GM19395 (cell line): ENCODE measurements around the gene METTL9.
"Not testable (repeated sequence)": the region's sequence is repeated elsewhere in the genome, so short reads cannot be mapped to it uniquely, and the experiment has no call there.

ENCODE experiments used
- ATAC-seq: cut with Tn5 transposase; IDR thresholded peaks from one replicate; pipeline ENCODE4 v1.9.1; 2021; ENCODE audit warnings: mild to moderate bottlenecking, moderate library complexity; ENCODE audit not compliant: unreplicated experiment

Gene METTL9

DNA sequence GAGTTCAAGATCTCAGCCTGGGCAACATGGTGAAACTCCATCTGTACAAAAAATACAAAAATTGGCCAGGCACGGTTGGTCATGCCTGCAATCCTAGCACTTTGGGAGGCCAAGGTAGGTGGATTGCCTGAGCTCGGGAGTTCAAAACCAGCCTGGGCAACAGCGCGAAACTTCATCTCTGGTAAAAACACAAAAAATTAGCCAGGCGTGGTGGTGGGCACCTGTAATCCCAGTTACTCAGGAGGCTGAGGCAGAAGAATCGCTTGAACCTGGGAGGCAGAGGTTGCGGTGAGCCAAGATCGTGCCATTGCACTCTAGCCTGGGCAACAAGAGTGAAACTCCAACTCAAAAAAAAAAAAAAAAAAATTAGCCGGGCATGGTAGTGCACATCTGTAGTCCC is 25.9 kb upstream of the METTL9 start:
- ATAC-seq, result not testable (repeated sequence)

GRCh38 chr16:21574372-21574771 is 25.0 kb upstream of the METTL9 start:
- no peak for ATAC-seq

GRCh38 chr16:21576323-21576722 is 23.1 kb upstream of the METTL9 start:
- not testable (repeated sequence) for ATAC-seq

DNA sequence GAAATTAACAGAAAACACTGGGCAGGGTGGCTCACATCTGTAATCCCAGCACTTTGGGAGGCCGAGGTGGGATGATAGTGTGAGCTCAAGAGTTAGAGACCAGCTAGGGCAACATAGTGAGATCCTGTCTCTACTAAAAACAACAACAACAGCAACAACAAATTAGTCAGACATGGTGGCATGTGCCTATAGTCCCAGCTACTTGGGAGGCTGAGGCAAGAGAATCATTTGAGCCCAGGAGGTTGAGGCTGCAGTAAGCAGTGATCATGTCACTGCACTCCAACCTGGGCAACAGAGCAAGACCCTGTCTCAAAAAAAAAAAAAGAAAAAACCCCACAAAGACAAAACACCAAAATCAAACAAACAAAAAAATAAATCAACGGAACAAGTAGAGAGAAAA is 21.9 kb upstream of the METTL9 start:
- ATAC-seq, result not testable (repeated sequence)

- not testable (repeated sequence) for ATAC-seq
Measured at GRCh38 chr16:21578311-21578710, 21.1 kb upstream of the METTL9 start.

GRCh38 chr16:21580131-21580530 is 19.2 kb upstream of the METTL9 start:
- ATAC-seq, result not testable (repeated sequence)

DNA sequence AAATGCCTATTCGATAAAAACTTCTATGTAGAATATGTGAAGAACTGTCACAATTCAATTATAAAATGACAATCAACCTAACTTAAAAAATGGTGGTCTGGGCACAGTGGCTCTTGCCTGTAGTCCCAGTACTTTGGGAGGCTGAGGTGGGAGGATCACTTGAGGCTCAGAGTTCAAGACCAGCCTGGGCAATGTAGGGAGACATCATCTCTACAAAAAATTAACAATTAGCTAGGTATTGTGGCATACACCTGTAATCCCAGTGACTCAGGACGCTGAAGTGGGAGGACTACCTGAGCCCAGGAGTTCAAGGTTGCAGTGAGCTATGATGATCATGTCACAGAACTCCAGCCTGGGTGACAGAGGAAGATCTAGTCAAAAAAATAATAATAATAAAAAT is 18.6 kb upstream of the METTL9 start:
- ATAC-seq, result no peak

- ATAC-seq, result no peak
Measured at GRCh38 chr16:21584817-21585216, 14.6 kb upstream of the METTL9 start.

- not testable (repeated sequence) for ATAC-seq
Measured at GRCh38 chr16:21588593-21588992, 10.8 kb upstream of the METTL9 start.

GRCh38 chr16:21589551-21589950 is 9.8 kb upstream of the METTL9 start:
- no peak for ATAC-seq

DNA sequence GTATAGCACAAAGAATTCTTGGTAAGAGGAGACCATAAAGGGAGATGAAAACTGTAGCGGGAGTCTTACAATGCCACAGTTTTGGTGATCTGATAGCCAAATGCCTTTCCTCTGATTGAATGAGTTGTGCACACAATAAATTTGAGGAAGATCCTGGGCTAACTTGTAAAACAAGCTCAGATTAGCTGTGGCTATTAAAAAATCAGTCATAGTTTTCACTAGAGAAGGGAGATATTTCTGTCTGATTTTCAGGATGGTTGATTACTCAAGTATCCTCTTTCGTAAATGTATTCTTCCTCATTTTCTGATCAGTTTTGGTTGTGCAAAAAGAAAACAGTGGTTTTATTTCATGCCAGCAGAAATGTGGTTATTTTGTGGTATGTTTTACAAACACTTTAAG is 9.1 kb upstream of the METTL9 start:
- ATAC-seq, result no peak

DNA sequence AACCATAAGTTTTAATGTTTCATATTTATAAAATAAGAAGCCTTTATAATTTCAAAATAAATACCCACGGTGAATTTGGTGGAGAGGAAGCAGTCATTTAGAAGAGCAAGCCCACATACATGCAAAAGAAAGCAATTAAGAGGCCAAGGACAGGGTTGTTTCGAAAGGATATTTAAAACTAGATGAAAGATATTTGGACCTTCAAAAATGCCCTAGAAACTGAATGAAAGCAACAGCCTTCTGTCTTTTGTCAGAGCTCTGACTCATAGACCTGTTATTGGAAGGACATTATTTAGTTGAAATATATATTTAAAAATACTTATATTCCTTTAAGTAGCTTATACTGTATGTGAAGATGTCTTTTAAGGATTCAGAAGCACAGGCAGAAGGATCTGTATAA is 8.6 kb upstream of the METTL9 start:
- ATAC-seq, result no peak

GRCh38 chr16:21592191-21592590 is 7.2 kb upstream of the METTL9 start:
- no peak for ATAC-seq

DNA sequence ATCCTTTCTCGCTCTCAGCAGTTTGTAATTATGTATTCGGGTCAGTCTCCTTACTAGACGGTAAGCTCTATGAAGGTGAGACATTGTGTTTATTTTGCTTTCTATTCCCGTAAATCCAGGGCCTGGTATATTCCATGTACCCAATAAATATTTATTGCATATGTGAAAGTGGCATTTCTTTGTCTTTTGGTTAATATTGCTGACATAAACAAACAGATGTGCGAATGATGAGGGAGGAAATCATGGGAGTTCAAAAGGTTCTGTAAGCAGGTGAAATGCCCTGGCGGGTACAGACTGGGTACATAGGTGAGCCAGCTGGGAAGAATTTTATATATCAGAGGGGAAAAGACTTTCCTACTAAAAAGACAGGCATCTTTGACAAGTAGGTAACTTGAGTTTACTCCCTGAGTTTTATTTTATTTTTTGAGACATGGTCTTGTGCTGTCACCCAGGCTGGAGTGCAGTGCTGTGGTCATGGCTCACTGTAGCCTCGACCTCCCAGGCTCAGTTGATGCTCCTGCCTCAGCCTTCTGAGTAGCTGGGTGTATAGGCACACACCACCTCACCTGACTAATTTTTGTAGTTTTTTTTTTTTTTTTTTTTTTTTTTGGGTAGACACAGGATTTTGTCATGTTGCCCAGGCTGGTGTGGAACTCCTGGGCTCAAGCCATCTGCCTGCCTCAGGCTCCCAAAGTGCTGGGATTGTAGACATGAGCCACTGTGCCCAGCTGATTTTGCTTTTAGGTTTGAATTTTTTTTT is 5.7 kb upstream of the METTL9 start:
- no peak for ATAC-seq

GRCh38 chr16:21597561-21598030 is 1.8 kb upstream of the METTL9 start:
- ATAC-seq, result no peak

DNA sequence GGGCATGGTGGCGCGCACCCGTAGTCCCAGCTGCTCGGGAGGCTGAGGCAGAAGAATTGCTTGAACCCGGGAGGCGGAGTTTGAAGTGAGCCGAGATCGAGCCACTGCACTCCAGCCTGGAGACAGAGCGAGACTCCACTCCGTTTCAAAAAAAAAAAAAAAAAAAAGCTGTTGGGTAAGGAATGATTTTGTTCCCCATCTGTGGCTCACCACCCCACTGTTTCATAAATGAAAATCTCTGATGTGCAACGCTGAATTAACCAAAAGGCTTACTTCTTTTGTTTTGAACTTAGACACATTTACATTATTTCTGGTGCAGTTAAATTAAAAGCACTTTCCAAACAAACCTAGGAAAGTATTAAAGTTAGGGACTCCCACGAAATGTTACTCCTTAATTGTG is 1.2 kb upstream of the METTL9 start:
- no peak for ATAC-seq

GRCh38 chr16:21598701-21599121 is 666 bp upstream of the METTL9 start:
- peak; percentile 4 for ATAC-seq

DNA sequence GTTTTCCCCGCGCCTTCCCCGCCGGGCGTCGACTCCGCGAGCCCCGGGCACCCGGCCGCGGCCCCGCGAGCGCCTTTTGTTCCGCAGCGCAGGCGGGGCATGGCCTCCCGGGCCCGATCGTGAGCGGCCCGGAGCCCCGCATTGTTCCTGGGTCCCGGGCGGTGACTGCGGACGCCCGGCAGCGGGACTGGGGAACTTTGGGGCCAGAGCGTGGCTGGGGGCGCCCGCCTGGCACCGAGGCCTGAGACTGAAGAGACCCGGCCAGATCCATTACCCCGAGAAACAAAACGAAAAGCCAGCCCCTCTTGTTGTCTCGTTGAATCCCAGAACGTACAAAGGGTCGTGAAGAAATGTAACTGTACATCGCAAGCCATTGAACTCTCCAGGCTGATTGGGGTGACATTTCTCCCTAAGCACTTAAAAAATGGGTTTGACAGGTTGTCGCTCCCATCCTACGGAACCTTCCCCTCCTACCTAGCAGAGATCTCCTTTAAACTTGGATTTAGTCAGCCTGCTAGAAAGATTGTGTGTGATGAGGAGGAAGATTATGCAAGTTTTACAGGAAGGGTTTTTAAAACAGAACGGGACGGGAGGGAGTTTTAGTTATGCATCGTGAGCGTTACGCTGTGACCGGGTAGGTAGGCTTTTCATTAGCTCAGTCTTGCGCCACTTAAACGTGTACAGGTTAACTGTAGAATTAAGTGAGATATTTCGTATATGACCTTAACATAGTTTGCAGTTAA is 825 bp downstream of the METTL9 start:
- peak; percentile 32 for ATAC-seq

DNA sequence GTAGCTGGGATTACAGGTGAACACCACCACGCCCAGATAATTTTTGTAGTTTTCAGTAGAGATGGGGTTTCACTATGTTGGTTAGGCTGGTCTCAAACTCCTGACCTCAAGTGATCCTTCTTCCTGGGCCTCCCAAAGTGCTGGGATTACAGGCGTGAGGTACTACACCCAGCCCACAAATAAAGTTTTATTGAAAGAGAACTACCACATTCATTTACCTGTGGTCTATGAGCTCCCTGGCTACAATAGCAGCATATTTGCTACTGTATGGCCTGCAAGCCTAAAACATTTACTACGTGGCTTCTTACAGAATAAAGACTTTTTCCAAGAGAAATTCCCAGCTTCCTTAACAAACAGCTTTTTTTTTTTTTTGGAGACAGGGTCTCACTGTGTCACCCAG is 3.4 kb downstream of the METTL9 start:
- no peak for ATAC-seq

DNA sequence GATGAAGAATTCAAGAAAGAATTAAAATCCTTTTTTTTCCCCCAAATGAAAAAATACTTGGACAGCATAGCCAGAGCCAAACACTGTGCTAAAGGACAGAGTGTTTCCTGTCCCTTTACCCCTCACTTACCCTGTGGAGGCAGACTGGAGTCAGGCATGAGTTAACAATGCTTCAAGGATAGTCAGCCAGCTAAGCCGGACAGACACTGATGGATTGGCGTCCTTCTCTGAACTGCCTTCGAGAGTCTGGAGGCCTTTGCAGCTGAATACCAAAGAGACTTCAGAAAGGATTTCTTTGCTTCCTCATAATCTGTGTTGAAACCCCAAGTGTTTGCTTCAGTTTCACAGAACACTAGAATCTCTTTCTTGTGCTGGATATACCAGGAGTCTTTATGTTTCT is 4.6 kb downstream of the METTL9 start:
- no peak for ATAC-seq

GRCh38 chr16:21605848-21606247 is 6.5 kb downstream of the METTL9 start:
- ATAC-seq, result not testable (repeated sequence)

DNA sequence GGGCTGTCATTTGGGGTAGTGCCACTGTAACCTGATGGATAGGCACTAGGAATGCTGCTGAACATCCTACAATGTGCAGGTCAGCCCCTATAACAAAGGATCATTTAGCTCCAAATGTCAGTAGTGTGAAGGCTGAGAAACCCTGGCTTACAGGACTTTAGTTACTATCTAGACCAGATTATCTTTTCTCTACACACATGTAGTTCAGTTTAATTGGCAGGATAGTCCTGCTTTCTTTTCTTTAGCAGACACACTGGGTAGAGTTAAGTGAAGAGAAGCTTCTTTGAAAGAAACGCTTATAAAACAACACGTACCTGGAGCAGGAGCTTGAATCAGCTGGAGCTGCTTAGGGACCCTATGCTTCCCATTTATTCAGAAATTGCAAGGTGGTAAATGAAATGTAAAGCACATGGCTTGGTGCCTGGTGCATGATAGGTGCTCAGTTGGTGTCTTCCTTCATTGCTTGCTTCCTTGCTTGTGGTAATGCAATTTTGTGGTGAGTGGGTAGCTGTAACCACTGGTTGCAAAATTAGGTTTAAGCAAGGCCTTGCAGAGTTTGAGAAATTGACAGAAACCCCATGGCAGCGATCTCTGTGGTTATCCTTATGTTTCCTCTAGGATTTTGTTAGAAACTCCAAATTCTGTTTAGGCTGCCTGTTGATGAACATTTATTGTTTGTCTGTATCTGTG is 9.4 kb downstream of the METTL9 start:
- ATAC-seq, result no peak
